CD4-positive, alpha-beta T cell (primary cell): ENCODE data around the gene ITGB3. TPM values are rescaled to one million over a fixed set of nuclear protein-coding genes. Genes with fewer than 3 reads are reported as not detected.

Experiments
- ATAC-seq: fragments of 200-7000 bp; cut with Tn5 transposase; one replicate; pipeline ENCODE4 v1.10.0; 2022; ENCODE audit warnings: mild to moderate bottlenecking; ENCODE audit not compliant: poor library complexity
- CTCF ChIA-PET: fragments of 350-600 bp; sonication (Branson Sonifier 250); formaldehyde crosslinking; loops from one replicate; lab custom pipeline; 2021; ENCODE audit warnings: antibody characterized with exemption, inconsistent platforms; lab: Charles Lee
- POLR2A ChIA-PET: fragments of 350-600 bp; sonication (Branson Sonifier 250); formaldehyde crosslinking; loops from one replicate; lab custom pipeline; 2021; ENCODE audit warnings: antibody characterized with exemption, inconsistent platforms; lab: Charles Lee
- DNase-seq, 14 experiments: peaks; one replicate each; pipeline ENCODE4 v3.0.0-alpha.2; 2013 to 2020; ENCODE audit warnings: mixed read lengths in 2 of 14
- H3K27ac ChIP-seq, 2 donors: one replicate each; pipeline versions ENCODE4 v1.5.1 to v1.7.0; 2013; ENCODE audit warnings: low read length in 2 of 2, low read depth in 1 of 2, mild to moderate bottlenecking in 1 of 2
- H3K27me3 ChIP-seq, 2 experiments: 1 replicate in 1 of 2; 2 replicates in 1 of 2; pipeline versions ENCODE4 v1.6.1 to v1.7.0; 2013; ENCODE audit warnings: low read length in 2 of 2, control low read depth in 1 of 2, mild to moderate bottlenecking in 1 of 2, moderate library complexity in 1 of 2; ENCODE audit not compliant: insufficient read depth in 2 of 2, control insufficient read depth in 1 of 2
- H3K36me3 ChIP-seq: one replicate; pipeline ENCODE4 v1.6.1; 2013; ENCODE audit warnings: low read length, control low read depth; ENCODE audit not compliant: insufficient read depth
- H3K4me1 ChIP-seq: one replicate; pipeline ENCODE4 v1.6.1; 2013; ENCODE audit warnings: low read length, control low read depth; ENCODE audit not compliant: insufficient read depth
- H3K4me3 ChIP-seq: one replicate; pipeline ENCODE4 v1.5.1; 2013; ENCODE audit warnings: mild to moderate bottlenecking, low read length, moderate library complexity
- H3K9me3 ChIP-seq, 2 experiments: 1 replicate in 1 of 2; 2 replicates in 1 of 2; pipeline versions ENCODE4 v1.6.1 to v1.7.0; 2013; ENCODE audit warnings: low read length in 2 of 2, mild to moderate bottlenecking in 2 of 2, control low read depth in 1 of 2, moderate library complexity in 1 of 2; ENCODE audit not compliant: control insufficient read depth in 1 of 2, insufficient read depth in 1 of 2
- H3K27ac Mint-ChIP-seq: one replicate; pipeline ENCODE4 v1.8.0; 2020; ENCODE audit warnings: mixed read lengths
- H3K27me3 Mint-ChIP-seq: one replicate; pipeline ENCODE4 v1.8.0; 2021; ENCODE audit warnings: mixed read lengths
- H3K36me3 Mint-ChIP-seq: one replicate; pipeline ENCODE4 v1.8.0; 2021; ENCODE audit warnings: low read depth, mixed read lengths
- H3K4me1 Mint-ChIP-seq: one replicate; pipeline ENCODE4 v1.8.0; 2021; ENCODE audit warnings: low read depth, mixed read lengths
- H3K4me3 Mint-ChIP-seq: one replicate; pipeline ENCODE4 v1.8.0; 2020; ENCODE audit warnings: mild to moderate bottlenecking, mixed read lengths
- H3K9me3 Mint-ChIP-seq: one replicate; pipeline ENCODE4 v1.8.0; 2020; ENCODE audit warnings: mixed read lengths
- CTCF ChIP-seq: fragments of 200-600 bp; IDR thresholded peaks from one replicate; pipeline ENCODE4 v1.8.0; 2022; ENCODE audit warnings: antibody characterized with exemption, mild to moderate bottlenecking
- intact Hi-C, 2 experiments: fragments of 100-400 bp; cut with DNase I in 1 of 2; cut with micrococcal nuclease in 1 of 2; formaldehyde crosslinking; loops; one replicate each; pipeline versions ENCODE4 v1.15.1 to v1.9.0; 2023 to 2025; cut with DNase I, micrococcal nuclease
- total RNA-seq, 174 experiments: library from RNA in 2 of 174; stranded (reverse) in 2 of 174; gene quantifications; one replicate each; pipeline ENCODE4 v1.2.3 and lab custom pipeline; 2021 to 2026

ITGB3 gene
- total RNA-seq, 2 experiments from 2014 or later = 0.05 TPM; not detected in 1

GRCh38 chr17:47240806-47241205 is 12.8 kb upstream of the ITGB3 start:
- Mint-ChIP-seq H3K27ac (no peak overlapping the region), H3K27me3 (peaks cover 19% of the 10 kb centered on the region), H3K4me1 (no peaks in the 10 kb centered on the region), H3K36me3 (no peaks in the 10 kb centered on the region), H3K9me3 (no peaks in the 10 kb centered on the region), H3K4me3 (no peak overlapping the region)
- H3K4me1 ChIP-seq = peaks cover 7% of the 10 kb centered on the region
- H3K9me3 ChIP-seq = peaks cover 0 to 4% of the 10 kb centered on the region in 2 experiments
- intact Hi-C loops = no loop called here
- ChIA-PET POLR2A (no interaction called here), CTCF (no interaction called here)
- no peak overlapping the region for H3K4me3 ChIP-seq
- no peak overlapping the region for H3K27ac ChIP-seq
- no peak for ATAC-seq
- no peak for TF ChIP-seq CTCF
- H3K36me3 ChIP-seq = no peaks in the 10 kb centered on the region
- DNase-seq = no peak
- H3K27me3 ChIP-seq = peaks cover 4 to 6% of the 10 kb centered on the region in 2 experiments

GRCh38 chr17:47242648-47243047 is 11.0 kb upstream of the ITGB3 start:
- Mint-ChIP-seq H3K36me3 (no peaks in the 10 kb centered on the region), H3K4me3 (no peak overlapping the region), H3K27ac (no peak overlapping the region), H3K9me3 (no peaks in the 10 kb centered on the region), H3K27me3 (peaks cover 29% of the 10 kb centered on the region), H3K4me1 (no peaks in the 10 kb centered on the region)
- CTCF ChIA-PET = interaction anchor here (0.6 to 0.7 kb wide), 2 partner anchors 98 to 401 kb away, joined by 3 to 4 read pairs; no protein-coding TSS in a partner anchor
- Histone ChIP-seq H3K4me3 (no peak overlapping the region), H3K9me3 (peaks cover 0 to under 1% of the 10 kb centered on the region in 2 experiments), H3K36me3 (no peaks in the 10 kb centered on the region), H3K27ac (no peak overlapping the region), H3K4me1 (peaks cover 7% of the 10 kb centered on the region), H3K27me3 (peaks cover 6 to 9% of the 10 kb centered on the region in 2 experiments)
- POLR2A ChIA-PET = no interaction called here
- intact Hi-C loops = no loop called here
- TF ChIP-seq CTCF = no peak
- DNase-seq = no peak
- ATAC-seq = no peak

- Histone ChIP-seq H3K27me3 (peaks cover 3 to 9% of the 10 kb centered on the region in 2 experiments), H3K27ac (no peak overlapping the region), H3K9me3 (no peaks in the 10 kb centered on the region), H3K4me1 (peaks cover 7% of the 10 kb centered on the region), H3K36me3 (no peaks in the 10 kb centered on the region), H3K4me3 (no peak overlapping the region)
- intact Hi-C loops = no loop called here
- Mint-ChIP-seq H3K27ac (no peak overlapping the region), H3K36me3 (no peaks in the 10 kb centered on the region), H3K9me3 (no peaks in the 10 kb centered on the region), H3K4me3 (no peak overlapping the region), H3K4me1 (no peaks in the 10 kb centered on the region), H3K27me3 (peaks cover 29% of the 10 kb centered on the region)
- POLR2A ChIA-PET = no interaction called here
- ATAC-seq (no peak), DNase-seq (no peak)
- no peak for TF ChIP-seq CTCF
- CTCF ChIA-PET = no interaction called here
These were observed 9.7 kb upstream of the ITGB3 start for GRCh38 chr17:47243737-47244598.
